SK-N-MC (cell line): Measurements from ENCODE around the gene PNPLA1.

Source experiments
- EZH2 ChIP-seq: fragments of 200-600 bp; sonication (generic); IDR thresholded peaks from one replicate; pipeline ENCODE4 v1.6.1; 2017; ENCODE audit warnings: antibody characterized with exemption
- POLR2AphosphoS5 ChIP-seq: IDR thresholded peaks from 2 replicates; pipeline ENCODE4 v1.6.1; 2012; ENCODE audit warnings: mild to moderate bottlenecking, low read depth, low read length, borderline replicate concordance

- TF ChIP-seq EZH2 (no peak), POLR2AphosphoS5 (no peak)
Measured at GRCh38 chr6:36306375-36306774, 36.5 kb downstream of the PNPLA1 start.
